OCI-LY3 (cell line): ENCODE measurements around the gene NRN1L.

Experiments used
- H2AFZ ChIP-seq: fragments of 200-600, 300-600 bp; shearing (Covaris generic); 2 replicates; pipeline ENCODE4 v1.6.0; 2014; ENCODE audit warnings: antibody characterized with exemption, low read depth, low read length
- H3K27ac ChIP-seq: fragments of 200-600, 300-600 bp; sonication (generic); 2 replicates; pipeline ENCODE4 v1.5.1; 2014; ENCODE audit warnings: mild to moderate bottlenecking, low read length, moderate library complexity, mixed read lengths
- H3K27me3 ChIP-seq: fragments of 200-600, 300-600 bp; sonication (generic); 2 replicates; pipeline ENCODE4 v1.6.1; 2014; ENCODE audit warnings: low read depth, low read length, mixed read lengths
- H3K36me3 ChIP-seq: fragments of 200-600, 300-600 bp; sonication (generic); replicated peaks from 2 replicates; pipeline ENCODE3; 2014; ENCODE audit warnings: low read depth, low read length, mixed read lengths
- H3K4me1 ChIP-seq: fragments of 300-600, 200-600 bp; sonication (generic); 2 replicates; pipeline ENCODE4 v1.6.1; 2014; ENCODE audit warnings: low read length, mixed read lengths
- H3K4me2 ChIP-seq: fragments of 200-600, 300-600 bp; sonication (generic); 2 replicates; pipeline ENCODE4 v1.6.1; 2014; ENCODE audit warnings: low read length, mixed read lengths
- H3K4me3 ChIP-seq: fragments of 300-600, 200-600 bp; sonication (generic); 2 replicates; pipeline ENCODE4 v1.5.1; 2014; ENCODE audit warnings: antibody characterized with exemption, mild to moderate bottlenecking, low read length, moderate library complexity
- H3K79me2 ChIP-seq: fragments of 300-600, 200-600 bp; shearing (Covaris generic); 2 replicates; pipeline ENCODE4 v1.6.1; 2014; ENCODE audit warnings: mild to moderate bottlenecking, low read length, mixed read lengths
- H3K9ac ChIP-seq: fragments of 300-600, 200-600 bp; shearing (Covaris generic); 2 replicates; pipeline ENCODE4 v1.6.0; 2014; ENCODE audit warnings: mild to moderate bottlenecking, low read length, moderate library complexity
- H3K9me3 ChIP-seq: fragments of 200-600, 300-600 bp; shearing (Covaris generic); 2 replicates; pipeline ENCODE4 v1.6.1; 2014; ENCODE audit warnings: low read length, mixed read lengths; ENCODE audit not compliant: insufficient read depth
- H4K20me1 ChIP-seq: fragments of 200-600, 300-600 bp; sonication (generic); 2 replicates; pipeline ENCODE4 v1.6.1; 2016; ENCODE audit warnings: low read length, mixed read lengths; ENCODE audit not compliant: insufficient read depth
- EZH2phosphoT487 ChIP-seq: fragments of 200-600 bp; shearing (Covaris generic); IDR thresholded peaks from 2 replicates; pipeline ENCODE4 v1.6.1; 2018; ENCODE audit warnings: antibody characterized with exemption, mixed run types, low read depth
- TF ChIP-seq, protein P1 (sequence below): fragments of 200-600, 300-600 bp; sonication (generic); IDR thresholded peaks from 2 replicates; pipeline ENCODE4 v1.5.1; 2014; ENCODE audit warnings: antibody characterized with exemption, low read length, low read depth

Gene NRN1L

DNA sequence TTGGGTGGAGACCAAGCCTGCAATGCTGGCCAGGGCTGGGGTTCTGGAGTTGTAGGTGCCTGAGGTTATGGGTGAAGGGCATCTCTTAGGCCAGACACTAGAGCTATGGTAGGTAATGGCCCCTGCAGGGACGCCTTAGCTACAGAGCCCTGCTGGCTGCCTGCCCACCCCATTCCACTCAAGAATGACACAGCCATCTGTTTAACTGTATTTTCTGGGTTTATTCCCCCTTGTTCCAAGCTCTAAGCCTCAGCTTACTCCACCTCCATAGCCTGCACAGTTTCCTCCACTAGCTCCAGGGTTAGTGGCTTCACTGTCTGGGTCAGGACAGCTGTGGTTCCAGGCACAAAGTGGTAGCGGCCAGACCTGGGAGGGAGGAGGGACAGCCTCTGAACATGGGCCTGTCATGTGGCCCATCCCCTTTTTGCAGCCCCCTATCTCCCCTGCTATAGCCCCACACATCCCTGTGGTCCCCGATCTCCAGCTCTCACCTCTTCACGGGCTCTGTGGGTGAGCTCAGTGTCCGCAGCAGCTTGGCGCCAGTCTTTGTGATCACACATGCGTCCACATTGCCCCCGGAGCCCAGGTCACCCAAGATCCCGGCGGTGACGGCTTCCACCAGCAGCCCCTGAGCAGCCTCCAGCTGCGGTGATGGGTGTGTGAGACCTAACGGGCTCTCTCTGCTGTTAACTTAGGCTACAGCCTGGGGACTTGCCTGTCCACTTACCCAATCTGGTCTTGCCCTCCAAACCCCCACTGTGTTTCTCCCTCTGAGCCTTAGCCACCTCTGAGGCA is 49.8 kb downstream of the NRN1L start:
- Histone ChIP-seq H3K4me3 (peak overlapping the region; percentile 93), H2AFZ (no peak overlapping the region), H3K4me2 (peak overlapping the region; percentile 96), H3K27me3 (no peaks in the 10 kb centered on the region), H3K4me1 (peaks cover 24% of the 10 kb centered on the region), H3K9ac (no peak overlapping the region; the same call in 1 of the 2 replicates), H4K20me1 (peaks cover 9% of the 10 kb centered on the region), H3K9me3 (no peaks in the 10 kb centered on the region), H3K36me3 (peaks cover 48% of the 10 kb centered on the region), H3K27ac (no peak overlapping the region), H3K79me2 (peaks cover 39% of the 10 kb centered on the region)
- TF ChIP-seq EZH2phosphoT487, result no peak
- TF ChIP-seq, protein P1, sequence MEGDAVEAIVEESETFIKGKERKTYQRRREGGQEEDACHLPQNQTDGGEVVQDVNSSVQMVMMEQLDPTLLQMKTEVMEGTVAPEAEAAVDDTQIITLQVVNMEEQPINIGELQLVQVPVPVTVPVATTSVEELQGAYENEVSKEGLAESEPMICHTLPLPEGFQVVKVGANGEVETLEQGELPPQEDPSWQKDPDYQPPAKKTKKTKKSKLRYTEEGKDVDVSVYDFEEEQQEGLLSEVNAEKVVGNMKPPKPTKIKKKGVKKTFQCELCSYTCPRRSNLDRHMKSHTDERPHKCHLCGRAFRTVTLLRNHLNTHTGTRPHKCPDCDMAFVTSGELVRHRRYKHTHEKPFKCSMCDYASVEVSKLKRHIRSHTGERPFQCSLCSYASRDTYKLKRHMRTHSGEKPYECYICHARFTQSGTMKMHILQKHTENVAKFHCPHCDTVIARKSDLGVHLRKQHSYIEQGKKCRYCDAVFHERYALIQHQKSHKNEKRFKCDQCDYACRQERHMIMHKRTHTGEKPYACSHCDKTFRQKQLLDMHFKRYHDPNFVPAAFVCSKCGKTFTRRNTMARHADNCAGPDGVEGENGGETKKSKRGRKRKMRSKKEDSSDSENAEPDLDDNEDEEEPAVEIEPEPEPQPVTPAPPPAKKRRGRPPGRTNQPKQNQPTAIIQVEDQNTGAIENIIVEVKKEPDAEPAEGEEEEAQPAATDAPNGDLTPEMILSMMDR, result no peak

DNA sequence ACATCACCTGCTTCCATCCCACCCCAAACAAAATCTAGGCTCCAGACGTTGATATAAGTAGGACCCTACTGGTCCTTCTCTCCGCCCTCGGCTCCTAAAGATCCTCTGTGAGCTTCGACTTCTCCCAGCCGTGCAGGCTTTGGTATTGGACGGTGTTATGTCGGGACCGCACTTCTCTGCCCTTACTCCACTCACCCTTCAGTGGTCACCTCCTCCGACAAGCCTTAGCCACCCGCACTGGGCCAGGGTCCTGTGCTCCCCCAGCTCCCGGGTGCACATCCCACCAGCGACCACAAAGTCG is 50.4 kb downstream of the NRN1L start:
- Histone ChIP-seq H3K4me3 (peak overlapping the region; percentile 93), H3K9me3 (no peaks in the 10 kb centered on the region), H3K4me2 (peak overlapping the region; percentile 96), H3K36me3 (peaks cover 54% of the 10 kb centered on the region), H3K9ac (peak overlapping the region; percentile 48; the same call in 1 of the 2 replicates), H3K4me1 (peaks cover 19% of the 10 kb centered on the region), H3K27ac (peak overlapping the region; percentile 16; the same call in 1 of the 2 replicates), H4K20me1 (peaks cover 8% of the 10 kb centered on the region), H3K79me2 (peaks cover 42% of the 10 kb centered on the region), H3K27me3 (no peaks in the 10 kb centered on the region), H2AFZ (no peak overlapping the region)
- TF ChIP-seq EZH2phosphoT487, result no peak
- TF ChIP-seq, protein P1, result no peak

DNA sequence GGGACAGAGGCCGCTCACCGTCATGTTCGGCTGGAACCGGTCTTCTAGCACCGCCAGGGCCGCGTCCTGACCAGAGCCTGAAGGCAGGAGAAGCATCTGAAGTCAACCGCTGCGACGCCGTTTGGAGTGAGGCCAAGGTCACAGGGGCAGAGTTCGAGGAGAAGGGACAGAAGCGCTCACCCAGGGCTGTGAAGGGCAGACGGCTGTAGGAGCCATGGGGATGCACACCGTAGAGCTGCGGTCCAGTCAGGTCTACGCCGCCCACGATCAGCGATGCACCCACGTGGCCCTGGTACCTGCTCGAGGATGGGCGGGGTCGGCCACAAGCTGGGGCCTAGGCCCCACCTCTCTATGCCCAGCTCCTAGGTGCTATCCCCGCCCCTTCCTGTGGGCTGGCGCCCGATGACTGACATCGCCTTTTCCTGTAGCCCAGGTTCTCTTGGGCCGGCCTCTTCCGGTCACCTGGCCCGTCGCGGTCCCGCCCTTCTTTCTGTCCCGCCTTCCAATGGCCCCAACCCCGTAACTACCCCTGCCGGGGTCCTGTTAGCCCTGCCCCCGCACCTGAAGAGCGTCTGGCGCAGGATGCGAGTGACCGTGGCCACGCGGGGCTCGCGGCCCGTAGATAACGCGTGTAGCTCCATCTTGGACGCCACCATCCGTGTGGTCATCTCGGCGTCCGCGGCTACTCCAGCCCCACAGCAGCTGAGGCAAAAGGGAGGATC is 50.9 kb downstream of the NRN1L start:
- Histone ChIP-seq H3K27ac (peak overlapping the region; percentile 98), H3K36me3 (peaks cover 54% of the 10 kb centered on the region), H3K79me2 (peaks cover 42% of the 10 kb centered on the region), H3K4me3 (peak overlapping the region; percentile 93), H3K9me3 (no peaks in the 10 kb centered on the region), H3K9ac (peak overlapping the region; percentile 98), H2AFZ (no peak overlapping the region), H3K4me2 (peak overlapping the region; percentile 100), H3K27me3 (no peaks in the 10 kb centered on the region), H3K4me1 (peaks cover 16% of the 10 kb centered on the region), H4K20me1 (peaks cover 8% of the 10 kb centered on the region)
- TF ChIP-seq, protein P1, result no peak
- TF ChIP-seq EZH2phosphoT487, result no peak
